ENCODE data around the gene JAZF1. TPM values are rescaled to one million over a fixed set of nuclear protein-coding genes. Genes with fewer than 3 reads are reported as not detected.

Gene JAZF1
- total and polyA plus RNA-seq, 3 donors from 2014 or later, result 38.5 to 51.0 (median 46.4) TPM

- TF ChIP-seq POLR2A (IDR thresholded peaks at IDR 0.05) (no peak), CTCF (IDR thresholded peaks at IDR 0.05) (no peak)
- WGBS, 2 donors, result 64 to 77% methylated on average over 4 of the region's 4 CpGs
- Histone ChIP-seq H3K36me3 (ENCODE audit: low read depth, missing control alignments) (no peaks in the 10 kb centered on the region), H3K4me3 (no peak overlapping the region), H3K27me3 (no peaks in the 10 kb centered on the region), H3K27ac (no peak overlapping the region), H3K4me1 (no peaks in the 10 kb centered on the region), H3K9me3 (no peaks in the 10 kb centered on the region)
- intact Hi-C loops (cut with DNase I; ENCODE audit: low total_unique reads), result no loop called here
- no peak for DNase-seq
Observed at GRCh38 chr7:28225576-28225975, 45.0 kb upstream of the JAZF1 start.

GRCh38 chr7:28224675-28225074 lies 44.1 kb upstream of the JAZF1 start:
- Histone ChIP-seq H3K4me1 (no peaks in the 10 kb centered on the region), H3K36me3 (ENCODE audit: low read depth, missing control alignments) (no peaks in the 10 kb centered on the region), H3K4me3 (no peak overlapping the region), H3K27ac (no peak overlapping the region), H3K27me3 (no peaks in the 10 kb centered on the region), H3K9me3 (no peaks in the 10 kb centered on the region)
- intact Hi-C loops (cut with DNase I; ENCODE audit: low total_unique reads), result no loop called here
- TF ChIP-seq CTCF (IDR thresholded peaks at IDR 0.05) (no peak), POLR2A (IDR thresholded peaks at IDR 0.05) (no peak)
- 93 to 100% methylated on average over 1 of the region's 1 CpG for WGBS, 2 donors
- DNase-seq, result no peak

GRCh38 chr7:28224172-28224571 lies 43.6 kb upstream of the JAZF1 start:
- no peak overlapping the region for H3K4me3 ChIP-seq
- no peak overlapping the region for H3K27ac ChIP-seq
- TF ChIP-seq CTCF (IDR thresholded peaks at IDR 0.05) (no peak), POLR2A (IDR thresholded peaks at IDR 0.05) (no peak)
- H3K4me1 ChIP-seq, result no peaks in the 10 kb centered on the region
- no peak for DNase-seq
- H3K9me3 ChIP-seq, result no peaks in the 10 kb centered on the region
- intact Hi-C loops (cut with DNase I; ENCODE audit: low total_unique reads), result no loop called here
- WGBS, 2 donors, result 75 to 85% methylated on average over 1 of the region's 1 CpG
- H3K27me3 ChIP-seq, result no peaks in the 10 kb centered on the region
- H3K36me3 ChIP-seq (ENCODE audit: low read depth, missing control alignments), result no peaks in the 10 kb centered on the region

- no peak for TF ChIP-seq CTCF (IDR thresholded peaks at IDR 0.05)
- TF ChIP-seq POLR2A (IDR thresholded peaks at IDR 0.05), result no peak
- Histone ChIP-seq H3K27me3 (no peaks in the 10 kb centered on the region), H3K36me3 (ENCODE audit: low read depth, missing control alignments) (no peaks in the 10 kb centered on the region), H3K27ac (no peak overlapping the region), H3K4me3 (no peak overlapping the region), H3K9me3 (no peaks in the 10 kb centered on the region), H3K4me1 (no peaks in the 10 kb centered on the region)
- 42 to 54% methylated on average over 3 of the region's 3 CpGs for WGBS, 2 donors
- intact Hi-C loops (cut with DNase I; ENCODE audit: low total_unique reads), result no loop called here
- DNase-seq, result no peak
Observed at GRCh38 chr7:28222636-28223035, 42.0 kb upstream of the JAZF1 start.

- H3K9me3 ChIP-seq, result no peaks in the 10 kb centered on the region
- TF ChIP-seq CTCF (IDR thresholded peaks at IDR 0.05), result no peak
- TF ChIP-seq POLR2A (IDR thresholded peaks at IDR 0.05), result no peak
- no peak for DNase-seq
- no peaks in the 10 kb centered on the region for H3K27me3 ChIP-seq
- H3K27ac ChIP-seq, result no peak overlapping the region
- H3K4me1 ChIP-seq, result no peaks in the 10 kb centered on the region
- H3K4me3 ChIP-seq, result no peak overlapping the region
- intact Hi-C loops (cut with DNase I; ENCODE audit: low total_unique reads), result no loop called here
- H3K36me3 ChIP-seq (ENCODE audit: low read depth, missing control alignments), result no peaks in the 10 kb centered on the region
Observed at GRCh38 chr7:28219793-28220192, 39.2 kb upstream of the JAZF1 start.

Measured in testis (tissue), 3 donors.